GM20431 (cell line): ENCODE results near the gene LYL1.

ENCODE experiments used
- in situ Hi-C: fragments of 300-500 bp; cut with MseI, MboI; formaldehyde crosslinking; loops from one replicate; pipeline ENCODE4 v1.15.0; 2020; ENCODE audit warnings: low sequenced_read_pairs; ENCODE audit not compliant: unreplicated experiment

LYL1 gene

GRCh38 chr19:13060964-13061927 is 41.4 kb downstream of the LYL1 start:
- in situ Hi-C loops, result no loop called here

GRCh38 chr19:13060233-13060963 is 42.3 kb downstream of the LYL1 start:
- in situ Hi-C loops, result no loop called here

GRCh38 chr19:13058951-13059660 is 43.6 kb downstream of the LYL1 start:
- in situ Hi-C loops, result no loop called here

- in situ Hi-C loops, result no loop called here
Measured at GRCh38 chr19:13057744-13058143, 44.9 kb downstream of the LYL1 start.

GRCh38 chr19:13057147-13057572 is 45.5 kb downstream of the LYL1 start:
- in situ Hi-C loops, result no loop called here

- in situ Hi-C loops, result no loop called here
Measured at GRCh38 chr19:13056052-13056660, 46.5 kb downstream of the LYL1 start.

GRCh38 chr19:13055213-13056051 is 47.2 kb downstream of the LYL1 start:
- in situ Hi-C loops, result no loop called here

- in situ Hi-C loops, result no loop called here
Measured at GRCh38 chr19:13054626-13055212, 47.9 kb downstream of the LYL1 start.

- in situ Hi-C loops, result no loop called here
Measured at GRCh38 chr19:13053761-13054625, 48.7 kb downstream of the LYL1 start.

- in situ Hi-C loops, result no loop called here
Measured at GRCh38 chr19:13053238-13053637, 49.4 kb downstream of the LYL1 start.

GRCh38 chr19:13052447-13053175 is 50.0 kb downstream of the LYL1 start:
- in situ Hi-C loops, result no loop called here

GRCh38 chr19:13051557-13052165 is 51.0 kb downstream of the LYL1 start:
- in situ Hi-C loops, result no loop called here

GRCh38 chr19:13050274-13050673 is 52.4 kb downstream of the LYL1 start:
- in situ Hi-C loops, result no loop called here
